ENCODE measurements around the gene AMIGO1. TPM values are rescaled to one million over a fixed set of nuclear protein-coding genes. Genes with fewer than 3 reads are reported as not detected.

The AMIGO1 gene, protein sequence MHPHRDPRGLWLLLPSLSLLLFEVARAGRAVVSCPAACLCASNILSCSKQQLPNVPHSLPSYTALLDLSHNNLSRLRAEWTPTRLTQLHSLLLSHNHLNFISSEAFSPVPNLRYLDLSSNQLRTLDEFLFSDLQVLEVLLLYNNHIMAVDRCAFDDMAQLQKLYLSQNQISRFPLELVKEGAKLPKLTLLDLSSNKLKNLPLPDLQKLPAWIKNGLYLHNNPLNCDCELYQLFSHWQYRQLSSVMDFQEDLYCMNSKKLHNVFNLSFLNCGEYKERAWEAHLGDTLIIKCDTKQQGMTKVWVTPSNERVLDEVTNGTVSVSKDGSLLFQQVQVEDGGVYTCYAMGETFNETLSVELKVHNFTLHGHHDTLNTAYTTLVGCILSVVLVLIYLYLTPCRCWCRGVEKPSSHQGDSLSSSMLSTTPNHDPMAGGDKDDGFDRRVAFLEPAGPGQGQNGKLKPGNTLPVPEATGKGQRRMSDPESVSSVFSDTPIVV
- polyA plus RNA-seq (ENCODE audit: low read depth in 6 of 6), result 1 to 10 TPM in 3 of 6 donors, under 1 TPM in 2, not detected in 1; 0.37 to 1.8 (median 1.0) TPM

DNA sequence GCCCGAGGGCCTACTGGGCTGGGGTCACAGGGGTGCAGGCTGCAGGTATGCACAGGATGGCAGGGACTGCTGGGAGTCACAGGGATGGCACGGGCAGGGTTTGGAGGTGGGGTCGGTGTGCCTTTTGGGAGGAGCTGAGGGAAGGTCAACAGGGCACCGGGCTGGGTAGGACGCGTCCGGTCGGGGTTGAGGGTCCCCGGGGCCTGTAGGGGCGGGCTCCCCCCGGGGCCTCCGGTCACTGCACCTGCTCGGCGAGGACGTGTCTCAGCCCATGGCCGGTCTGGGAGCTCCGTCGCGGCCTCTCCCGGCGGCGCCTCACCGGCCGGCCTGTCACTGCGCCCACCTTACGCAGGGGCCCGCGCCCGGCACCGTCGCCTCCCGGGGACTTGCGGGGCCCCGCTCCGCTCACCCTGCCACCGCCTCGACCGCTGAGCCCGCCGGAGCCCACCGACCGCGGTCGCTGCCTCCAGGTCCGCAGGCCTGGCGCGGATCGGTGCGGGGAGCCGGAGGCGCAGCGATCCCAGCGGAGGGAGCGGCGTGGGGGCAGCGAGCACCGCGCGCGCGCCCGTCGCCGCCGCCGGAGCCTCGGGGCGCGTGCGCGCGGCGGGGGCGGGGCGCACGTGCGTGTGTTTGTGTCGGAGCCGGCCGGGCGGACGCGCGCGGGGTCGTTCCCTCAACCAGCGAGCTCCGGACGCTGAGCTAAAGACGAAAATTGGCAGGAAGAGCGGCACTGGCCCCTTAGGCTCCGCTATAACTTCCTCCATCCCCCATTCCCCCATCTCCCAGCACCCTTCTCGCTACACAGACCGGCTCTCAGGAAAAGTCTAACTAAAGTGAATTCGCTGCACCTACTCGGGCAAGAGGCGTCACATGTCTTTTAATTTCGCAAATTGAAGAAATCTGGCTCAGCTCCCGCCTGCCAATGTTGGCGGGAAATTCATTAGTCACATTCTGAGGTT lies at the start of gene AMIGO1:
AMIGO1 (minus strand) TSS at position 552 of the 959 bp plus-strand sequence. CDS start 815 bp downstream, outside the sequence.
- Mint-ChIP-seq H3K36me3 (no peaks in the 10 kb centered on the region), H3K4me1 (peaks cover 17 to 25% (median 20%) of the 10 kb centered on the region in 3 donors), H3K27me3 (peaks cover 9 to 39% (median 28%) of the 10 kb centered on the region in 3 donors), H3K4me3 (peak within 1 kb of the TSS; percentile 87 to 97 (median 92)), H3K9me3 (no peaks in the 10 kb centered on the region), H3K27ac (peak within 1 kb of the TSS; percentile 47 to 94 (median 80))
- ATAC-seq (ENCODE audit: low read depth in 2 of 2) (peak; percentile 71 to 83), DNase-seq (peak; percentile 58)

DNA sequence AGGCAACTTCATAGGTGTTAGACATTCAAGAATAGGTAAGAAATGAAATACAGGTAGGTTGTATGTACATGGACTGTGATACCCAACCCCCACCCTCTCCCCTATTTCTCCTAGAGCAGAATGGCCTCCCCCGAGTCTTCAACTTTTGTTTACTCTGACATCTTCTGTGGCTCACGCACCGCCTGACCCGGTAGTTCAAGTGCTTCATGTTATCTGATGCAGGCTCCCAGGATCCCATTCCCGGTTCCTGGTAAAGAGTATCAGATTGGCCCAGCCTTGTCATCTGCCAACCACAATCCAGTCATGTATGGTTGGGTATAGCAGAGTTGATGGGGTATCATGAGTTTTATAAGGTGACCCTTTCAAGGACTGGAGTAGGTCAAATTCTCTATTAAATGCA lies 48.0 kb upstream of the AMIGO1 start:
- Mint-ChIP-seq H3K36me3 (no peaks in the 10 kb centered on the region), H3K9me3 (no peaks in the 10 kb centered on the region), H3K4me3 (no peak overlapping the region), H3K27ac (peak overlapping the region in 1 of 6 donors; percentile 9), H3K27me3 (no peaks in the 10 kb centered on the region), H3K4me1 (peaks cover 62 to 71% (median 65%) of the 10 kb centered on the region in 3 donors)
- ATAC-seq (ENCODE audit: low read depth in 2 of 2), result no peak
- no peak for DNase-seq

DNA sequence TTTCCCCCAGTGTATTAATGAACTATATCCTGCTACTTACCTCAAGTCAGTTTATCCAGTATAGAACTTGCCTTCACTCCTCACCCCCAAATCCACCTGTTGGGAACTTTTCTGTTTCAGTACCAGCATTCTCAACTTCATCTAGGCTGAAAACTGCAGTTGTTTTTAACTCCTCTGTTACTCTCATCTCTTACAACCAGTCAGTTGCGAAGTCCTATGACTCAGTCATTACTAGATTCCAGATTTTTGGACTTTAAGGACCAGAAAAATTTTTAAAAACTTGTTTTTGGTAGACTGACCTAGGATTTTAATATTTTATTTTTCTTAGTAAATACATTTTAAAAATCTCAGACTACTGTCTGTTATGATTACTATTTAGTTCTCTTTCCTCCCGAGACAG lies 47.0 kb upstream of the AMIGO1 start:
- H3K36me3 Mint-ChIP-seq, result no peaks in the 10 kb centered on the region
- no peaks in the 10 kb centered on the region for H3K27me3 Mint-ChIP-seq
- H3K4me1 Mint-ChIP-seq, result peaks cover 56 to 67% (median 61%) of the 10 kb centered on the region in 3 donors
- H3K9me3 Mint-ChIP-seq, result no peaks in the 10 kb centered on the region
- DNase-seq, result no peak
- peak overlapping the region in 2 of 6 donors; percentile 10 to 19 for H3K27ac Mint-ChIP-seq
- no peak overlapping the region for H3K4me3 Mint-ChIP-seq
- ATAC-seq (ENCODE audit: low read depth in 2 of 2), result no peak

DNA sequence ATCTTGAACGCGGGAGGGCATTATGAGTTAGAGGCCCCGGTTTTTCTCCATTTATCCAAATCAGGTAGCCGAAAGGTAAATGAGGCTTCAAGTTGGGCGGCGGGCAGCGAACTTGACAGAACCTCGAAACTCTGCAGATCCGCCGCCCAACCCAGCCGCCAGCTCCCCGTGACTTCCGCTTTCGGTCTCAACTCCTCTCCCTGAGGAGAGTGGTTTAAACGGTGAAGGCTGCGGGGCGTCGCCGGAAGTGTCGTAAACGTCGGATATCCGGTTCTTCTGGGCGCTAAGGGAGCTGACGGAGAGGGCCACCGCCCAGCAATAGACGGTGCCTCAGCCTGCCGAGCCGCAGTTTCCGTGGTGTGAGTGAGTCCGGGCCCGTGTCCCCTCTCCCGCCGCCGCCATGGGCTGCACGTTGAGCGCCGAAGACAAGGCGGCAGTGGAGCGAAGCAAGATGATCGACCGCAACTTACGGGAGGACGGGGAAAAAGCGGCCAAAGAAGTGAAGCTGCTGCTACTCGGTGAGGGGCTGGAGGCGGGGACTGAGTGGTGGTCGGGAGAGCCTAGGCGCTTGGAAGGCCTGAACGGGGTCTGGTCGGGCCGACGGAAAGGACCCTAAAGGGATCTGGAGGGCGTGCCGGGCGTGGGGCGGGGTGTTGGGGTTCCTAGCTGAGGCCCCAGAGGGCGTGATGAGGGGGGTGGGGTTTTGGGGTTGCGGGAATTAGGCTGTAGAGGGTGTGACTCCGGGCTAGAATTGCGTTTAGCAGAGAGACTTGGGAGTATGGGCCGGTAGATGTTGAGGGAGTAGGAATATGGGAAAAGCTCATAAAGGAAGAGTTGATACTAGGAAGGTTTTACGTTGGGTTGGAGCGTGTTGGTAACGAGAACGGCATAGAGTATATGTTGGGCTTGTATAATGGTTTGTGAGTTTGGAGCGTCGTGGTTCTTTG lies 39.1 kb upstream of the AMIGO1 start, which contains the start of gene GNAI3:
GNAI3 (plus strand) TSS at position 295 of the 947 bp plus-strand sequence; CDS start at position 401, 106 bp downstream.
- Mint-ChIP-seq H3K4me3 (peak within 1 kb of the TSS; percentile 93 to 100 (median 98)), H3K36me3 (peaks cover 0 to 7% of the 10 kb centered on the region in 2 donors), H3K9me3 (no peaks in the 10 kb centered on the region), H3K27ac (peak within 1 kb of the TSS; percentile 97 to 100 (median 100)), H3K4me1 (peaks cover 32 to 61% (median 43%) of the 10 kb centered on the region in 3 donors), H3K27me3 (no peaks in the 10 kb centered on the region)
- DNase-seq (peak; percentile 96), ATAC-seq (ENCODE audit: low read depth in 2 of 2) (peak; percentile 92)

DNA sequence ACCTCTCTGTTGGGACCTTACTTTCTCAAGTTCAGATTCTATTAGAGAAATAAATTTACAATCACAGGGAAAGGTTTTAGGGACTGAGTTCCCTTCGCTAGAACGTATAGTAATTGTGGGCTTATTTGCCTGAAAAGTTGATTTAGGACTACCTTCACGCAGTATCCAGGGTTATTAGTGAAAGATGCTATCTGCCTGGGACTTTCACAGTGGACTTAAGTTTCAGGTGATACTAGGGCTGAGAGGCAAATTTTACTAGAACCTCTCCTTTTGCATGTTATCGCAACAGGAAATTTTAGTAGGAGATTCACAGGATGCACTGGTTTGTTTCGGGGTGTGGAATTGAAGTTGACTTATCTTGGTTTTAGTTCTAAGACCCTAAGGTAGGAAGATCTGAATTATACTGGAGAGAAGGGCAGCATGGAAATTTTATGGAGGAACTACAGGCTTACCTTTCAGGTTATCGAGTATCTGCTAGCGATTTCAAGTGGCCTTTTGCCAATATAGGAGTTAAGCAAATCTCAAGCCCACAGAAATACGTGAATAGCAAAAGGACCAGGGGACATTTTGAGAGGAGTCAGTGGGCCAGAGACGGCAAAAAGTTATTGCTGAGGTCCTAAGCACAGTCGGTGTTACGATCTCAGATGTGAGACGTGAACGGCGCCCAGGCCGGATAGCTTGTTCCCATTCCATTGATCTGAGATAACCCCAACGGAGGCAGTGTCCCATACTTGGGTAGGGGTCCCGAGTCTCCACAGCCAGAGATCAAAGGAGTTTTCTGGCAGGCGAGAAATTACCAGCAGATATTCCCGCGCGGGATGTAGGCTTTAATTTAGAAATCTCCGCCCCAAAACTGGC lies 38.2 kb upstream of the AMIGO1 start:
- H3K27ac Mint-ChIP-seq, result peak overlapping the region; percentile 97 to 100 (median 100)
- peaks cover 0 to 7% of the 10 kb centered on the region in 2 donors for H3K36me3 Mint-ChIP-seq
- no peaks in the 10 kb centered on the region for H3K27me3 Mint-ChIP-seq
- no peaks in the 10 kb centered on the region for H3K9me3 Mint-ChIP-seq
- peaks cover 30 to 58% (median 41%) of the 10 kb centered on the region in 3 donors for H3K4me1 Mint-ChIP-seq
- peak overlapping the region; percentile 93 to 100 (median 98) for H3K4me3 Mint-ChIP-seq
- DNase-seq, result no peak
- ATAC-seq (ENCODE audit: low read depth in 2 of 2), result no peak

DNA sequence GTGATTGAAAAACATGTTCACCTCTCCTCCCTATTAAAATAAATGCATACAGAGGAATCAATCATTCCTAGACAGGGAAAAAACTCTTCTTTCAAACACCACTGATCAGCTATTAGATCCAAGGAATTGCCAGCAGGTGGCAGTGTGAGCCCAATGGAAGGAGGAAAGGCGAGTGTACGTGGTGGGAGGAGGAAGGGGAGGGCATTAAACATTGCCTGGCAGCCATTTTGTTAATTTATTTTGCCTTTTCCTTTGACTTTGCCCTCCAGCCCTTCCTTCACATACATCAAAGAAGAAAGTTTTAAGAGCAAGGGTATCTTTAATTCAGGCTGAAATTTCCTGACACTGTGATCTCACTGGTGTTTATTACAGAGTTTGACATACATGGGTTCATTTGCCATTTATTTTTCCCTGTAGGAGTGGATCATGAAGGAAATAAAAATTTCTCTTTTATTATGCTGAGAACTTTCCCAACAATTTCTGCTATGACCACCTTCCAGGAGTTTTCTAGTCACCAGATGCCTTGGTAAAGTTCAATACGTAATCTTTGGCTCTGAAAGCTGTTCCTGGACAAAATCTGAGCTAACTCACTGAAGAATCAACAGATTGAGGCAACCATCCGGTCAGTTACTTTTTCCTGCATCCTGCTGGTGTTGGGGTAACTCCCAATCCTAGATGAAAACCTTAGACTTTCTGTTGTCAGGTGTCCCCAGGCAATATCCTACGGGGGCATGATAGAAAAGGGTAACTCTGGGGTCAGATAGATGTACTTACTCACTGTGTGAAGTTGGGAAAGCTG lies 37.0 kb upstream of the AMIGO1 start:
- Mint-ChIP-seq H3K9me3 (no peaks in the 10 kb centered on the region), H3K4me1 (peaks cover 28 to 51% (median 41%) of the 10 kb centered on the region in 3 donors), H3K4me3 (peak overlapping the region; percentile 89 to 100 (median 97)), H3K36me3 (peaks cover 0 to 7% of the 10 kb centered on the region in 2 donors), H3K27me3 (no peaks in the 10 kb centered on the region), H3K27ac (peak overlapping the region; percentile 63 to 100 (median 95))
- DNase-seq (peak; percentile 85), ATAC-seq (ENCODE audit: low read depth in 2 of 2) (peak; percentile 34 to 43)

DNA sequence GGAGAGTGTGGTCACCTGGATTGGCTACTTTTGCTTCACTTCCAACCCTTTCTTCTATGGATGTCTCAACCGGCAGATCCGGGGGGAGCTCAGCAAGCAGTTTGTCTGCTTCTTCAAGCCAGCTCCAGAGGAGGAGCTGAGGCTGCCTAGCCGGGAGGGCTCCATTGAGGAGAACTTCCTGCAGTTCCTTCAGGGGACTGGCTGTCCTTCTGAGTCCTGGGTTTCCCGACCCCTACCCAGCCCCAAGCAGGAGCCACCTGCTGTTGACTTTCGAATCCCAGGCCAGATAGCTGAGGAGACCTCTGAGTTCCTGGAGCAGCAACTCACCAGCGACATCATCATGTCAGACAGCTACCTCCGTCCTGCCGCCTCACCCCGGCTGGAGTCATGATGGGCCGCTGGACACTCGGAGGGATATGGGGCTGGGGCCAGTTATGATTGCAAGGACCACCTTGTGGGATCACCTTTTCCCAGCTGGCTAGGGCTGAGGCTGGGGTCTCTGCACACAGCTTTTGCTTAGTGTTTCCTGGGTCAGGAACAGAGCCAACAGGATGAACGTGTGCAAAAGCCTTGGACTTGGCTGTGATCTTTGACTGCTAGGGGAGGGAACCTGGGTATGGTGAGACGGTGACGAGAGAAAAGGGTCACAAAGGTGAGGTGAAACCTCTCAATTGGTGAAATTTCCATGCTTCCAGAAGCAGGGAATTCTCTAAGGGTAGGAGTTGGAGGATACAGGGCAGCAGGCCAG lies 34.6 kb upstream of the AMIGO1 start:
- H3K4me3 Mint-ChIP-seq, result no peak overlapping the region
- no peaks in the 10 kb centered on the region for H3K9me3 Mint-ChIP-seq
- no peak overlapping the region for H3K27ac Mint-ChIP-seq
- no peaks in the 10 kb centered on the region for H3K27me3 Mint-ChIP-seq
- no peak for ATAC-seq (ENCODE audit: low read depth in 2 of 2)
- no peak for DNase-seq
- peaks cover 23 to 28% (median 24%) of the 10 kb centered on the region in 3 donors for H3K4me1 Mint-ChIP-seq
- H3K36me3 Mint-ChIP-seq, result peaks cover 0 to 7% of the 10 kb centered on the region in 2 donors

DNA sequence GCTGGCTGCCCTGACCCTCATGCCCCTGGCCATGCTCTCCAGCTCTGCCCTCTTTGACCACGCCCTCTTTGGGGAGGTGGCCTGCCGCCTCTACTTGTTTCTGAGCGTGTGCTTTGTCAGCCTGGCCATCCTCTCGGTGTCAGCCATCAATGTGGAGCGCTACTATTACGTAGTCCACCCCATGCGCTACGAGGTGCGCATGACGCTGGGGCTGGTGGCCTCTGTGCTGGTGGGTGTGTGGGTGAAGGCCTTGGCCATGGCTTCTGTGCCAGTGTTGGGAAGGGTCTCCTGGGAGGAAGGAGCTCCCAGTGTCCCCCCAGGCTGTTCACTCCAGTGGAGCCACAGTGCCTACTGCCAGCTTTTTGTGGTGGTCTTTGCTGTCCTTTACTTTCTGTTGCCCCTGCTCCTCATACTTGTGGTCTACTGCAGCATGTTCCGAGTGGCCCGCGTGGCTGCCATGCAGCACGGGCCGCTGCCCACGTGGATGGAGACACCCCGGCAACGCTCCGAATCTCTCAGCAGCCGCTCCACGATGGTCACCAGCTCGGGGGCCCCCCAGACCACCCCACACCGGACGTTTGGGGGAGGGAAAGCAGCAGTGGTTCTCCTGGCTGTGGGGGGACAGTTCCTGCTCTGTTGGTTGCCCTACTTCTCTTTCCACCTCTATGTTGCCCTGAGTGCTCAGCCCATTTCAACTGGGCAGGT lies 33.9 kb upstream of the AMIGO1 start:
- H3K27ac Mint-ChIP-seq, result peak overlapping the region in 1 of 6 donors; percentile 51

DNA sequence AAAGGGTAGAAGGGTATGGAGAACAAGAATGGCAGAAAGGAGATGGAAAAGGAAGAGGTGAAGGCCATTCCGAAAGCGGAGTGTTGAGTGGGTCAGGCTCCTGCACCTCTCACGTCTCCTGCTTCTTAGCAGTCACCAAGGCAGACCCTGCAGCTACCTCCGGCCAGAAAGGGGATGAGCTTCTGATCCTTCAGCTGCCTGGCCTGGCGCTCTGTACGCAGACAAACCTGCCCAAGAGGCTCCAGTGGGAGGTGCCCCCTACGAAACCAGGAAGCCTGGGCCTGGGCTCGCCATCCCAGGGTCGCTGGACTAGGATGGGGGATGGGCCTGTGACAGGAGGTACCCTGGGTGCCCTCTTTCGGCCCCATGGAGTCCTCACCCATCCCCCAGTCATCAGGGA lies 33.1 kb upstream of the AMIGO1 start:
- Mint-ChIP-seq H3K9me3 (no peaks in the 10 kb centered on the region), H3K36me3 (no peaks in the 10 kb centered on the region), H3K4me3 (no peak overlapping the region), H3K4me1 (peaks cover 13 to 17% (median 13%) of the 10 kb centered on the region in 3 donors), H3K27me3 (no peaks in the 10 kb centered on the region), H3K27ac (no peak overlapping the region)
- ATAC-seq (ENCODE audit: low read depth in 2 of 2) (no peak), DNase-seq (no peak)

More for the DNA sequence above, 33.9 kb upstream of the AMIGO1 start:
- peaks cover 15 to 21% (median 17%) of the 10 kb centered on the region in 3 donors for H3K4me1 Mint-ChIP-seq
- no peak for DNase-seq
- H3K4me3 Mint-ChIP-seq, result no peak overlapping the region
- ATAC-seq (ENCODE audit: low read depth in 2 of 2), result no peak
- H3K27me3 Mint-ChIP-seq, result no peaks in the 10 kb centered on the region
- H3K9me3 Mint-ChIP-seq, result no peaks in the 10 kb centered on the region
- H3K36me3 Mint-ChIP-seq, result peaks cover 0 to 3% of the 10 kb centered on the region in 2 donors

DNA sequence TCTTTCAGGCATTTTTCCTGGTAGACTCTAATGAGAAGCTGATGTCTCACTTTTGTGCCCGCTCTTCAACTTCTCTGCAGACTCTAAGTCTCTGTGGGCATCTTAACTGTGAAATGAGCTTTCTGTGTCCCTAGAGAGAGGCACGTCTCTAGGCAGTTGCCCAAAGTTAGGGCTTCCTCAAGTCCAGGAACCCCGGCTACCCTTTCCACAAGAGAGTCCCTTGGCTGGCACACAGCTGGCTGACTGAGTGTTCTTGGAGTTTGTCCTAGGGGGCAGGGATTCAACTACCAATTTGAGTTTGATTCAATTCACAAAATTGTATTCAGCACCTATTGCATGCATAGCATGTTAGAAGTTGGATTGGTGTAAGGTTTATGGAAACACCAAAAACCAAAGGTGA lies 31.6 kb upstream of the AMIGO1 start:
- Mint-ChIP-seq H3K27ac (no peak overlapping the region), H3K27me3 (no peaks in the 10 kb centered on the region), H3K36me3 (no peaks in the 10 kb centered on the region), H3K4me1 (peaks cover under 1 to 2% (median 2%) of the 10 kb centered on the region in 3 donors), H3K9me3 (no peaks in the 10 kb centered on the region), H3K4me3 (no peak overlapping the region)
- ATAC-seq (ENCODE audit: low read depth in 2 of 2), result no peak
- no peak for DNase-seq
